Spinal cord (tissue), 10 donors: ENCODE data around the gene PRR36. TPM values are rescaled to one million over a fixed set of nuclear protein-coding genes. Genes with fewer than 3 reads are reported as not detected.

Experiments
- DNase-seq, 6 donors: peaks; one replicate each; pipeline versions ENCODE4 v3.0.0 to v3.0.0-alpha.2; 2013 to 2015; ENCODE audit warnings: low spot score in 6 of 6, low read depth in 4 of 6
- H3K27ac ChIP-seq: one replicate; pipeline ENCODE4 v1.5.1; 2013; ENCODE audit warnings: low read depth, low read length, control low read depth
- H3K27me3 ChIP-seq: one replicate; pipeline ENCODE4 v1.6.1; 2013; ENCODE audit warnings: low read length; ENCODE audit not compliant: control insufficient read depth, insufficient read depth
- H3K36me3 ChIP-seq: one replicate; pipeline ENCODE4 v1.6.1; 2013; ENCODE audit warnings: low read length; ENCODE audit not compliant: control insufficient read depth, insufficient read depth
- H3K4me1 ChIP-seq: one replicate; pipeline ENCODE4 v1.6.1; 2013; ENCODE audit warnings: low read length; ENCODE audit not compliant: control insufficient read depth, insufficient read depth
- H3K4me3 ChIP-seq: one replicate; pipeline ENCODE4 v1.5.1; 2013; ENCODE audit warnings: low read depth, low read length, control low read depth
- H3K9me3 ChIP-seq: one replicate; pipeline ENCODE4 v1.6.1; 2013; ENCODE audit warnings: low read length; ENCODE audit not compliant: control insufficient read depth, insufficient read depth
- WGBS: methylation state at CpG from one replicate; pipeline ENCODE4 v1.1.5; 2013; ENCODE audit warnings: missing lambda C conversion rate; ENCODE audit not compliant: insufficient coverage; 5-methylcytosine and 5-hydroxymethylcytosine counted together
- polyA plus RNA-seq, 2 donors: library from polyadenylated mRNA; unstranded; fragments of 120-200 nt; gene quantifications; one replicate each; pipeline ENCODE4 v1.2.1, GENCODE V29; 2013; ENCODE audit not compliant: insufficient read length in 2 of 2
- total RNA-seq, 2 donors: library from RNA; depleted of rRNA in 1 of 2; stranded (reverse); fragments of 120-200 nt in 1 of 2; fragments of >200 nt in 1 of 2; gene quantifications; one replicate each; pipeline versions ENCODE4 v1.2.3 to v1.2.4, GENCODE V29; 2013 to 2014
- donor health status: healthy.

The PRR36 gene
- total and polyA plus RNA-seq, 4 donors: 1.9 to 59.7 (median 30.9) TPM

DNA sequence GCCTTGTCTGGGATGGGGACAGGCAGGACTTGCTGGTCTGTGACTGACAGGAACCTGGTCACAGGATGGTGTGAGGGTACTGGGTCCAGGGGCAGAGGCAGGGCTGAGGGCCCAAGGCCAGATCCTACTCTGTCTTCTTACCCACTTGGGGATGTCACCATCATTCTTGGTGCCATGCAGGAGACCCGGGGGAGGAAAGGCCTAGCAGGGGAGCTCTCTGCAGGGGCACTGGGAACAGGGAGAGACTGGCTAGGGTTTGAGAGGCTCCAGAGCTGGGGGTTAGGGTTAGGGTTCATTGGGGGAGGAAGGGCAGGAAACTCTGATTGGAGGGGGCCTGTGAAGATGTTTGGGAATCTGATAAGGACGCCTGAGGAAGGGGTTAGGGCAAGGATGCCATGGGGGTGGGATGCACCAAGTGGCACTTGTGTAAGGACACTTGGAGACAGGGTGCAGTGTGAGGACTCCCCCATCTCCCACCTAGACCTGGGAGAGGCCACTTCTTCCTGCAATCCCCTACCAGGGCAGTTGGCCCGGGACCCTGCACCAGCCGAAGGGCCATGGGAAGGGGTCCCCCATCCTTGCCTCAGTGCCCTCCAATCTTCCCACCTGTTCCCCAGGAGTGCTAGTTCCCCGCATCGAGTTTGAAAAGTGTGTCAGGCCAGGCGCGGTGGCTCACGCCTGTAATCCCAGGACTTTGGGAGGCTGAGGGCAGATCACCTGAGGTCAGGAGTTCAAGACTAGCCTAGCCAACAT is 6.9 kb downstream of the PRR36 start:
- no peak for DNase-seq
- no peak overlapping the region for H3K27ac ChIP-seq
- WGBS: 93% methylated on average over 8 of the region's 9 CpGs
- H3K27me3 ChIP-seq: no peaks in the 10 kb centered on the region
- H3K4me3 ChIP-seq: no peak overlapping the region
- no peaks in the 10 kb centered on the region for H3K9me3 ChIP-seq
- peaks cover 41% of the 10 kb centered on the region for H3K4me1 ChIP-seq
- peaks cover 56% of the 10 kb centered on the region for H3K36me3 ChIP-seq

DNA sequence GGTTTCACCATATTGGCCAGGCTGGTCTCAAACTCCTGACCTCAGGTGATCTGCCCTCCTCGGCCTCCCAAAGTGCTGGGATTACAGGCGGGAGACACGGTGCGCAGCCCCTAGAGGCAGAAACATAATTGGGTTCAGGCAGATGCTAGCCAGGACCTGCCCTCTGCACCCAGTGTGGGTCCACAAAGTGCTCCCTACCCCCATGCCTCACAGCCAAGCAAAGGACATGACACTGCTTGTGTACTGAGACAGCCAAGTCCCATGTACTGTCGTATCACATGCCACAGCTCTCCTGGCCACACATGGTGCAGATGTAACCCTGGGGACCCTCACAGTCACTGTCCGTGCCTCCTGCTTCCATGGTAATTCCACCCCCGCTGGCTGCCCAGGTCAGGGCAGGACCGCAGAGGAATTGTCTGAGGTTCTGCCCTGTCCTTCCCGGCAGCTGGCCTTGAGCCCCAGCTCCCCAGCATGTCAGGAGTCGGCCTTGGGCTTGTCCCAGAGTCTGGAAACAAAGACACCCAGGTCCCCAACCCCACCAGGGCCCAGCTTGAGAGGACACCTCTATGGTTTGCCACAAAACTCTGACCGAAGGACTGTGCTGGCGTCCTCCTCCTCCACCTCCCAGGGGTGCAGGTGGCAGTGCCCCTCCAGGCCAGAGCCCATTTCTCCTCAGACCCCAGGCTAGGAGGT is 7.6 kb downstream of the PRR36 start:
- H3K36me3 ChIP-seq: peaks cover 56% of the 10 kb centered on the region
- WGBS: 66% methylated on average over 12 of the region's 12 CpGs
- no peaks in the 10 kb centered on the region for H3K27me3 ChIP-seq
- no peak overlapping the region for H3K4me3 ChIP-seq
- H3K27ac ChIP-seq: no peak overlapping the region
- H3K4me1 ChIP-seq: peaks cover 41% of the 10 kb centered on the region
- H3K9me3 ChIP-seq: no peaks in the 10 kb centered on the region
- peak in 1 of 6 donors; percentile 15 for DNase-seq

DNA sequence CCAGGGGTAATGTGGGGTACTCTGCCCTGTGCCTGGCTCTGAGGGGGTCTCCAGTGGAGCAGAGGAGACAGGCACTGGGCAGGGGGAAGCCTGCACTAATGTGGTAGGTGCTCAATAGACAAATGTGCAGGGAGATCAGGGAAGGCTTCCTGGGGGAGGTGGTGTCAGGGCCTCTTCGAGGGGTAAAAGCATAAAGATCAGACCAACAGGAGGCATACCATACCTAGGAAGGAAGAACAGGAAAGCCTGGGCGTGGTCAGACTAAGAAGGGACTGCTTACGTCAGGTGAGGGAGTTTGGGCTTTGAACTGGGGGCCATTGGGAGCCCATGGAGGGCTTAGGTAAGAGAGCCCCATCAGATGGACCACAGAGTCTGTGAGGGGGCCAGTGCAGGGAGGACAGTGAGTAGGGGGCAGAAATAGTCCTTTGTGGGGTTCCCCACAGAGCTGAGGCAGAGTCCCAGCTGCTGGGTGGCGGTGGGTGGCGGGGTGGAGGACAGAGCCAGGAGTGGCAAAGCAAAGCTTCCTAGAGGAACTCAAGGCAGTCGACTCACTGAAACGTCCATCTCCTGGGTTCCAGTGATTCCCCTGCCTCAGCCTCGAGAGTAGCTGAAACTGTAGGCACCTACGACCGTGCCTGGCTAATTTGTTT is 8.8 kb downstream of the PRR36 start:
- Histone ChIP-seq H3K9me3 (no peaks in the 10 kb centered on the region), H3K27me3 (no peaks in the 10 kb centered on the region), H3K4me3 (no peak overlapping the region), H3K4me1 (peaks cover 42% of the 10 kb centered on the region), H3K36me3 (peaks cover 58% of the 10 kb centered on the region), H3K27ac (no peak overlapping the region)
- 54% methylated on average over 10 of the region's 10 CpGs for WGBS
- DNase-seq: no peak

DNA sequence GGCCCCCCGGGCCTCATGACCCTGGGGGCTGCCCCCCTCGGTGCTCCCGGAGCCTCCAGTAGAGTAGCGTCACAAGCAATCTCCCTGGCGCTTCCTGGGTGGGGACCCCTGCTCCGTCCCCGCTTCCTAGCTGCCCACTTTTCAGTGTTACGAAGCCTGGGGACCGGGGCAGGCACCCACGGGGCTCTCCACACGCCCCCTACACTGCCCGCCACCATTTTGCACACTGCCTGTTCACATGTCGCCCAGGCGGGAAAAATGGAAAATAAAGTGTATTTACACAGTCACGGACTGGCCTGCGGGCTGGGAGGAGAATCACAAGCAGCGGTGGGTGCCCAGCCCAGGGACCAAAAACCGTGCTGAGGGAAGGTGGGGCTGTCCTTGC is 9.5 kb downstream of the PRR36 start:
- H3K27me3 ChIP-seq: no peaks in the 10 kb centered on the region
- WGBS: 73% methylated on average over 17 of the region's 18 CpGs
- no peak for DNase-seq
- no peak overlapping the region for H3K27ac ChIP-seq
- peaks cover 64% of the 10 kb centered on the region for H3K36me3 ChIP-seq
- H3K4me3 ChIP-seq: no peak overlapping the region
- no peaks in the 10 kb centered on the region for H3K9me3 ChIP-seq
- peaks cover 38% of the 10 kb centered on the region for H3K4me1 ChIP-seq

DNA sequence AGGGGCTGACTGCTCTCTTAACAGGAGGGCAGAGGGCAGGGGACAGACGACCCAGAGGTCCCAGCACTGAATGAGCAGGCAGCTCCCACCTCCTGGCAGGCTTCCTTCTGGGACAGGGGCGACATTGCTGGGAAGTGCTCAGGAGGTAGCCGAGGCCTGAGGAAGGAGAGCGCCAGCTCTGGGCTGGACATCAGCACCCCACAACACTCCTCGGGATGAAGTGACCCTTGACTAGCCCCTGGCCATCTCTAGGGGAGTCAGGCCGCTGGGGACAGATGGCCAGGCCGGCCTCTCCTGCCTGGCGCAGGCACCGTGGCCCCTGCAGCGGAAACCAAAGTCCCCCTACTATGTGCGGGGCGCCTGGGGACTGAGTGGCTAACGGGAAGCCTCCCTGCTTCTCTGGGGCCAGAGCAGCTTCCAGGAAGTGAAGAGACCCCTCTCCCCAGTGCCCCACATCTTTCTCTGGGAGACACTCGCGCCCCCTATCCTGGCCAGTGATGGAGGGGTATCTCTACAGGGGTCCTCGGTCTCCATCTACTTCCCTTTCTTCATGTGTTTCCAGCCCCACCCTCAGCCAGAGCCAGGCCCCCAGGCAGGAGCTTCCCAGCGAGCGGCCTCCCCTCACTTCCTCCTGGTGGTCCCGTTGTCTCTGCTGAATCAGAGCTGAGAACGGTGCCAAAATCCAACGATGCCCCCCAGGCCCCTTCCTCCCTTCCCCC is 10.1 kb downstream of the PRR36 start:
- H3K36me3 ChIP-seq: peaks cover 70% of the 10 kb centered on the region
- no peak overlapping the region for H3K27ac ChIP-seq
- no peaks in the 10 kb centered on the region for H3K27me3 ChIP-seq
- H3K4me1 ChIP-seq: peaks cover 34% of the 10 kb centered on the region
- no peaks in the 10 kb centered on the region for H3K9me3 ChIP-seq
- no peak for DNase-seq
- no peak overlapping the region for H3K4me3 ChIP-seq
- 85% methylated on average over 11 of the region's 21 CpGs for WGBS

DNA sequence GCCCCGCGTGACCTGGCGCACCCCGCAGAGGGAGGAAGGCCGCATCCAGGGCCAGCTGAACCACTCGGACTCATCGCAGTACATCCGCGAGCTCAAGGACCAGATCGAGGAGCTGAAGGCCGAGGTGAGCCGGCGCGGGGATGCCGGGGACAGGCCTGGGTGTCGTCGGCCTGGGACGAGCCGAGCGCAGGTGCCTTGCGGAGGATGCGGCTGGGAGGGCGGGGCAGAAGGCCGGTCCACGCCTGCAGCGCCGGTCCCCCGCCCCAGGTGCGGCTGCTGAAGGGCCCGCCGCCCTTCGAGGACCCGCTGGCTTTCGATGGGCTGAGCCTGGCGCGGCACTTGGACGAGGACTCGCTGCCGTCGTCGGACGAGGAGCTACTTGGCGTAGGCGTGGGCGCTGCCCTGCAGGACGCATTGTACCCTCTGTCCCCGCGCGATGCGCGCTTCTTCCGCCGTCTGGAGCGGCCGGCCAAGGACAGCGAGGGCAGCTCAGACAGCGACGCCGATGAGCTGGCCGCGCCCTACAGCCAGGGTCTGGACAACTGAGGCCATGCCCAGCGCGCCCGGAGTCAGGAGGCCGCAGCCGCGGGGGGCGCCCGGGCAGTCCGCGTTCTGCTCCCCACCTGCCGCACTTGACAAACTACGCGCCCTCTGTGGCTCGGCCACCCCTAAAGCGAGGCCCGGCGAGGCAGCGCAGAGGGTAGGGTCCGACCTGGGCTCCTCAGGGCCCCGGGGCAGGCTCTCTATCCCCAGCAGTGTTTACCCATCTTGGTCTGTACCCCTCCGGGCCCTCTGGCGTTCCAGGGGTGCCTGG is 10.8 kb downstream of the PRR36 start:
- peak in 1 of 6 donors; percentile 28 for DNase-seq
- Histone ChIP-seq H3K27me3 (no peaks in the 10 kb centered on the region), H3K4me3 (no peak overlapping the region), H3K9me3 (no peaks in the 10 kb centered on the region), H3K36me3 (peaks cover 72% of the 10 kb centered on the region), H3K4me1 (peaks cover 27% of the 10 kb centered on the region), H3K27ac (no peak overlapping the region)
- 56% methylated on average over 83 of the region's 83 CpGs for WGBS

DNA sequence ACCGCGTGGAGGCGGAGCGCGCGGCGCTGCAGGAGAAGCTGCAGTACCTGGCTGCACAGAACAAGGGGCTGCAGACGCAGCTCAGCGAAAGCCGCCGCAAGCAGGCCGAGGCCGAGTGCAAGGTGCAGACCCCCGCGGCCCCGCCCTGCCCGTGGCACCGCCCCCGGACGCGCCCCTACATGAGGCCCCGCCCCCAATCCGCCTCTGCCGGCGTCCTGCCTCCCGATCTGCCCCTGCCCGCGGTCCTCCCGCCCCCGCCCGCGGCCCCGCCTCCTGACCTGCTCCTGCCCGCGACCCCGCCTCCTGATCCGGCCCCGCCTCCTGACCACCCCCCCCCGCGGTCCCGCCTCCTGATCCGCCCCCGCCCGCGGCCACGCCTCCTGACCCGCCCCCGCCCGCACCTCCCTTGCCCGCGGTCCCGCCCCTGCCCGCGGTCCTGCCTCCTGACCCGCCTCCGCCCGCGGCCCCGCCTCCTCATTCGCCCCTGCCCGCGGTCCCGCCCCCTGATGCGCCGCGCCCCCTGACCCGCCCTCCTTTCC is 11.7 kb downstream of the PRR36 start:
- WGBS: 11% methylated on average over 27 of the region's 67 CpGs
- peak in 2 of 6 donors; percentile 77 to 86 for DNase-seq
- H3K9me3 ChIP-seq: no peaks in the 10 kb centered on the region
- H3K36me3 ChIP-seq: peaks cover 76% of the 10 kb centered on the region
- H3K27ac ChIP-seq: no peak overlapping the region
- H3K4me1 ChIP-seq: peaks cover 24% of the 10 kb centered on the region
- H3K4me3 ChIP-seq: peak overlapping the region; percentile 16
- H3K27me3 ChIP-seq: no peaks in the 10 kb centered on the region

DNA sequence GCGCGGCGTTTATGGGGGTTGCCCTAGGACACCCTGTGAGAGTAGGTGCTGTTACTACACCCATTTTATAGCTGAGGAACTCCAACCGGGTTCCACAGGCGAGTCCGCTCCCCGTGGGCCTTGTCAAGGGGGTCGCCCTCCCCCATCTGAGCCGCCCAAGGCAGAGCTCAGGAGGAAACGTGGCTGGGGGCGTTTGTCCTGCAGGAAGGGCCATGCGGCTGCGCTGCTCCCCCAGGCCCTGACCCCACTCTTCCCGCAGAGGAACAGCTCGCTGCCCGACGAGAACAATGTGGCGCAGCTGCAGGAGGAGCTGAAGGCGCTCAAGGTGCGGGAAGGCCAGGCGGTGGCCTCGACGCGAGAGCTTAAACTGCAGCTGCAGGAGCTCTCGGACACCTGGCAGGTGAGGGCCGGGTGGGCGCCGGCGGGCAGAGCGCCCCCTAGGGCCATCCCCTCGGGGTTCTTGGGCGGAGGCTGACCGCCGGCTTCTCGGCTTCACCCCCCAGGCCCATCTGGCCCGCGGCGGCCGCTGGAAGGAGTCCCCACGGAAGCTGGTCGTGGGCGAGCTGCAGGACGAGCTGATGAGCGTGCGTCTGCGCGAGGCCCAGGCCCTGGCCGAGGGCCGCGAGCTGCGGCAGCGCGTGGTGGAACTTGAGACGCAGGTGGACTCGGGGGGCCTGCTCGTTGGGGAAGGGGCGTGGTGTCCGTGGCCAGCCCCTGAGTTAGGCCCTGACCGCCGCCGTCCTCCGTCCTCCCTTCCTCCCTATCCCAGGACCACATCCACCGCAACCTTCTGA is 12.4 kb downstream of the PRR36 start:
- peak overlapping the region; percentile 16 for H3K4me3 ChIP-seq
- peaks cover under 1% of the 10 kb centered on the region for H3K27me3 ChIP-seq
- H3K27ac ChIP-seq: no peak overlapping the region
- H3K36me3 ChIP-seq: peaks cover 78% of the 10 kb centered on the region
- no peaks in the 10 kb centered on the region for H3K9me3 ChIP-seq
- WGBS: 42% methylated on average over 62 of the region's 63 CpGs
- H3K4me1 ChIP-seq: peaks cover 24% of the 10 kb centered on the region
- no peak for DNase-seq
